Fibroblast of lung (primary cell): ENCODE results near the gene DKK3. TPM values are rescaled to one million over a fixed set of nuclear protein-coding genes. Genes with fewer than 3 reads are reported as not detected.

Source experiments
- DNase-seq, 2 donors: peaks; one replicate each; pipeline versions ENCODE4 v3.0.0 to v3.0.0-alpha.2; 2010; ENCODE audit warnings: low read depth in 2 of 2
- H2AFZ ChIP-seq: 2 replicates; pipeline ENCODE4 v1.5.1; 2012; ENCODE audit warnings: low read length, control low read depth, inconsistent platforms
- H3K27ac ChIP-seq: 2 replicates; pipeline ENCODE4 v1.5.1; 2011; ENCODE audit warnings: low read length, control low read depth; ENCODE audit not compliant: insufficient read depth
- H3K27me3 ChIP-seq: 2 replicates; pipeline ENCODE4 v1.5.1; 2011; ENCODE audit warnings: mild to moderate bottlenecking, low read length; ENCODE audit not compliant: control insufficient read depth, insufficient read depth
- H3K36me3 ChIP-seq: 2 replicates; pipeline ENCODE4 v1.5.1; 2011; ENCODE audit warnings: low read length; ENCODE audit not compliant: control insufficient read depth, insufficient read depth
- H3K4me1 ChIP-seq: 2 replicates; pipeline ENCODE4 v1.5.1; 2011; ENCODE audit warnings: low read length; ENCODE audit not compliant: control insufficient read depth, insufficient read depth; ENCODE audit errors: extremely low read depth
- H3K4me2 ChIP-seq: 2 replicates; pipeline ENCODE4 v1.5.1; 2011; ENCODE audit warnings: low read length, control low read depth; ENCODE audit not compliant: insufficient read depth; ENCODE audit errors: extremely low read depth
- H3K4me3 ChIP-seq, 4 experiments: fragments of 200-600 bp in 1 of 4; sonication (generic) in 1 of 4; replicated peaks in 1 of 4; 2 replicates each; pipeline ENCODE4 v1.5.1; 2011 to 2016; ENCODE audit warnings: low read length in 4 of 4, low read depth in 3 of 4, mild to moderate bottlenecking in 3 of 4, control low read depth in 2 of 4, inconsistent platforms in 1 of 4, mixed read lengths in 1 of 4; ENCODE audit not compliant: insufficient read depth in 1 of 4; ENCODE audit errors: control extremely low read depth in 1 of 4
- H3K79me2 ChIP-seq: 2 replicates; pipeline ENCODE4 v1.5.1; 2012; ENCODE audit warnings: mild to moderate bottlenecking, low read length, inconsistent platforms; ENCODE audit not compliant: control insufficient read depth, insufficient read depth
- H3K9ac ChIP-seq: 2 replicates; pipeline ENCODE4 v1.5.1; 2011; ENCODE audit warnings: mild to moderate bottlenecking, low read length, control low read depth; ENCODE audit not compliant: insufficient read depth
- H3K9me3 ChIP-seq: 2 replicates; pipeline ENCODE4 v1.5.1; 2012; ENCODE audit warnings: low read depth, low read length; ENCODE audit not compliant: control insufficient read depth, insufficient read depth
- H4K20me1 ChIP-seq: 2 replicates; pipeline ENCODE4 v1.5.1; 2011; ENCODE audit warnings: low read length; ENCODE audit not compliant: control insufficient read depth, insufficient read depth; ENCODE audit errors: extremely low read depth
- CTCF ChIP-seq, 2 donors: IDR thresholded peaks in 1 of 2; conservative IDR thresholded peaks in 1 of 2; 1 replicate in 1 of 2; 2 replicates in 1 of 2; pipeline ENCODE4 v1.5.1; 2011 to 2012; ENCODE audit warnings: low read length in 2 of 2, control low read depth in 1 of 2, inconsistent platforms in 1 of 2, low read depth in 1 of 2, mild to moderate bottlenecking in 1 of 2
- EZH2 ChIP-seq: IDR thresholded peaks from 2 replicates; pipeline ENCODE4 v1.5.1; 2012; ENCODE audit warnings: low read length, control low read depth, mild to moderate bottlenecking; ENCODE audit errors: missing control alignments
- polyA plus RNA-seq, 2 donors: library from polyadenylated mRNA; depleted of rRNA in 1 of 2; stranded (reverse) in 1 of 2; unstranded in 1 of 2; fragments of >200 nt; gene quantifications; 2 replicates each; pipeline ENCODE4 v1.2.1, GENCODE V29; 2011 to 2012; ENCODE audit warnings: missing spikeins in 1 of 2
- total RNA-seq: library from RNA; depleted of rRNA; stranded (reverse); fragments of >200 nt; gene quantifications from 2 replicates; pipeline ENCODE4 v1.2.1, GENCODE V29; 2014

The DKK3 gene
- total and polyA plus RNA-seq, 2 donors (not counting 1 experiment from before 2014, with no cell fraction given) = 1,064 to 1,566 TPM

- DNase-seq = peak; percentile 68 to 84
- TF ChIP-seq CTCF (conservative IDR thresholded peaks at IDR 0.05 in 1 of 2, IDR thresholded peaks at IDR 0.05 in 1 of 2; ENCODE audit: low read depth in 1 of 2, low read length in 2 of 2) = peak; percentile 47 to 63
- TF ChIP-seq EZH2 = no peak
- H4K20me1 ChIP-seq = no peaks in the 10 kb centered on the region
- H2AFZ ChIP-seq = no peak overlapping the region
- H3K4me3 ChIP-seq = no peak overlapping the region
- H3K9me3 ChIP-seq = no peaks in the 10 kb centered on the region
- H3K27me3 ChIP-seq = no peaks in the 10 kb centered on the region
- peaks cover 2% of the 10 kb centered on the region for H3K4me1 ChIP-seq
- no peak overlapping the region for H3K4me2 ChIP-seq
- no peak overlapping the region for H3K9ac ChIP-seq
- peaks cover 2% of the 10 kb centered on the region for H3K36me3 ChIP-seq
- no peaks in the 10 kb centered on the region for H3K79me2 ChIP-seq
- H3K27ac ChIP-seq = no peak overlapping the region
Measured at GRCh38 chr11:11931461-11932055, 76.9 kb downstream of the DKK3 start.

GRCh38 chr11:11929920-11930319 lies 78.5 kb downstream of the DKK3 start:
- Histone ChIP-seq H3K4me3 (no peak overlapping the region), H3K9ac (no peak overlapping the region), H3K4me2 (no peak overlapping the region), H3K36me3 (peaks cover 2% of the 10 kb centered on the region), H3K79me2 (no peaks in the 10 kb centered on the region), H3K4me1 (peaks cover 2% of the 10 kb centered on the region), H3K27me3 (no peaks in the 10 kb centered on the region), H2AFZ (no peak overlapping the region), H3K27ac (no peak overlapping the region), H3K9me3 (no peaks in the 10 kb centered on the region), H4K20me1 (no peaks in the 10 kb centered on the region)
- no peak for TF ChIP-seq EZH2
- no peak for TF ChIP-seq CTCF (conservative IDR thresholded peaks at IDR 0.05 in 1 of 2, IDR thresholded peaks at IDR 0.05 in 1 of 2; ENCODE audit: low read depth in 1 of 2, low read length in 2 of 2)
- no peak for DNase-seq

- TF ChIP-seq EZH2 (no peak), CTCF (conservative IDR thresholded peaks at IDR 0.05 in 1 of 2, IDR thresholded peaks at IDR 0.05 in 1 of 2; ENCODE audit: low read depth in 1 of 2, low read length in 2 of 2) (no peak)
- no peak overlapping the region for H3K27ac ChIP-seq
- no peaks in the 10 kb centered on the region for H3K36me3 ChIP-seq
- no peak overlapping the region for H3K4me3 ChIP-seq
- H3K79me2 ChIP-seq = no peaks in the 10 kb centered on the region
- H3K9me3 ChIP-seq = no peaks in the 10 kb centered on the region
- no peak for DNase-seq
- H3K4me1 ChIP-seq = no peaks in the 10 kb centered on the region
- H3K9ac ChIP-seq = no peak overlapping the region
- H2AFZ ChIP-seq = no peak overlapping the region
- H4K20me1 ChIP-seq = no peaks in the 10 kb centered on the region
- no peaks in the 10 kb centered on the region for H3K27me3 ChIP-seq
- no peak overlapping the region for H3K4me2 ChIP-seq
Measured at GRCh38 chr11:11923828-11924227, 84.6 kb downstream of the DKK3 start.
